GM18499 (cell line): Measurements from ENCODE around the gene TMEM245.
"Not testable (repeated sequence)": the region's sequence is repeated elsewhere in the genome, so short reads cannot be mapped to it uniquely, and the experiment has no call there.

ENCODE experiments used
- ATAC-seq: cut with Tn5 transposase; IDR thresholded peaks from one replicate; pipeline ENCODE4 v1.9.1; 2021; ENCODE audit warnings: moderate number of reproducible peaks; ENCODE audit not compliant: insufficient read depth, unreplicated experiment

The TMEM245 gene

DNA sequence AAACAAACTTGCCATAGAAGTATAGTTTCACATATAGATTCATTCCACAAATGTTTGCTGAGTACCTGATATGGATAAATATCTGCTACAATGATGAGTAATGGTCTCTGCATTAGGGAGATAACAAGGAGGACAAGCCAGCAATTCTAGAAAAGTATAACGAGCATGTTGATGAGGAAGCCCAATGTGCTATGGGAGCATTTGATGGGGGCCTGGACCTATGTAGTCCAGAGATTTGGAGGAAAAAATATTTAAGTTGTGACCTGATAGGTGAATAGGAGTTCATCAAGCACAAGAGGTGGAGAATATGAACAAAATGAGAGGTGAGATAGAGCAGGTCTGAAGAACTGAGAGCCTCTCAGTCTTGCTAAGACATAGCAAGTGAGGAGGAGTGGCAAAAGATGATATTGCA lies 14.4 kb upstream of the TMEM245 start:
- no peak for ATAC-seq

DNA sequence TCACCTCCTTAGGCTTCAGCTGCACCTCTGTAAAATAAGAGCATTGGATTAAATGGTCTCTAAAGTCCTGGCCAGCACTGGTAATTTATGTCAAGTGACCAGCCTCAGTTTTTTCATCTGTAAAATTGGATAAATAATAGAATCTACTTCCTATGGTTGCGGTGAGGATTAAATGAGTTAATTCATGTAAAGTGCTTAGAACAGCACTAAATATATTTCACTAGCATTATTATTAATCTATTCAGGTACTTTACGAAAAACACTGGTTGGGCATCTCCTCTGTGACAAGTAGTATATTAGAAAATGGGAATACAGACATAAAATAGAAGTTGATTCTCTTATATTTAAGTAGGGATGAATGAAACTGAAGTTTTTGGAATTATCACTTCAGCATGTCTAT lies 13.8 kb upstream of the TMEM245 start:
- no peak for ATAC-seq

DNA sequence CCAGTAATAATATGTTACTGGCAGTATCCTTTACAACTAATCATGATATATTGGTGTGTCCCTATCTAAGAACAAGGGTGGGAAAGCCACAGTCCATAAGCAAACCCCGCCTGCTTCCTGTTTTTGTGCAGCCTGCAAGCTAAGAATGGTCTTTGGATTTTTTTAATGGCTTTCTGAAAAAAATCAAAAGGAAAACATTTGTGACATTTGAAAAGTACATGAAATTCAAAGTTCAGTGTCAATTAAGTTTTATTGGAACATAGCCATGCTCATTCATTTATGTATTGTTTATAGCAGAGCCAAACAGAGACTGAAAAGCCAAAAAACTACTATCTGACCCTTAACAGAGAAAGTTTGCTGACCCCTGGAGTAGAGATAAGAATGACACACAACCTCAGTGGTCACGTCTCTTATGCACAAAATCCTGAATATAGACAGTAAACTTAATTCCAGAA lies 12.8 kb upstream of the TMEM245 start:
- no peak for ATAC-seq

DNA sequence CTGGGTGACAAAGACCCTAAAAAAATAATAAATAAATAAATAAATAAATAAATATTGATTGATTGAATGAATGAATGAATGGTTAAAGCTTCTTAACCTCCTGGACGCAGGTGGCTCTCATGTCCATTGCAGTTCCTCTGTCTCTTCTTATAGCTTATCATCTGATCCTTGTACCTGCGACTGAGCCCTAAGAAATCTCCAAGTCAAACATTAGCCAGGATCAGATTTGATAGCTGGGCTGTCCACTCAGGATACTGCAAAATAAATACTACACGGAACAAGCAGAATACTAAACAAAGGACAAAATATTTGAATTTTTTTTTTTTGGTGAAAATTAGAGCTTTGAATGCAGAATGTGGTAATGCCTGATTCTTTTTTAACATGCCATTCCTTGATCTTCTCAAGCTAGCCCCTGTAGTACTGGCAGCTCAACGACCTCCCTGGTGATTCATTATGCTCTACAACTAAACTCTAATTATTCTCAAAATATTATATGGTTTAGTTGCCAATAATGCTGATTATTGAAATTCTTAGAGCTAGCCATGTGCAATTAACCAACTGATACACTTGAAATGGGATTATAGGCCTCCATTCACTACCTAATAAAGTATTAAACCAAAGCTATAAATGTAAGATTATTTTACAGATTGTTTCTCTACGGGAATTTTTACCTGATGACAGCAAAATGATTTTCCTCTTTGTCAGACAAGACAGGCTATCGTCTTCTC lies 9.9 kb upstream of the TMEM245 start:
- no peak for ATAC-seq

DNA sequence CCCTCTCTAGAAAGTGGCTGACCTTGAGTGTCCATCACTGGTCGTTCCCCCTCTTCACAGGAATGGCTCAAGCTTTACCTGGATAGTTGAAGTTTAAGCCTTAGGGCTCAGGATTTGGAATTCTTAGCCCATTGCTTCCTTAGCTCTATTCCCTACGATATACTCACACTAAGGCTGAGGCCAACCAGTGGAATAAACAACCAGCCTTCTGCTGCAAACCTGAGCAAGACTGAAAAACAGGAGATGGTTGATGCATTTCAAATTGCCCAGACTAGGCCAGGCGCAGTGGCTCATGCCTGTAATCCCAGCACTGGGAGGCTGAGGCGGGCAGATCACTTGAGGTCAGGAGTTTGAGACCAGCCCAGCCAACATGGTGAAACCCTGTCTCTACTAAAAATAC lies 6.9 kb upstream of the TMEM245 start:
- ATAC-seq: not testable (repeated sequence)

DNA sequence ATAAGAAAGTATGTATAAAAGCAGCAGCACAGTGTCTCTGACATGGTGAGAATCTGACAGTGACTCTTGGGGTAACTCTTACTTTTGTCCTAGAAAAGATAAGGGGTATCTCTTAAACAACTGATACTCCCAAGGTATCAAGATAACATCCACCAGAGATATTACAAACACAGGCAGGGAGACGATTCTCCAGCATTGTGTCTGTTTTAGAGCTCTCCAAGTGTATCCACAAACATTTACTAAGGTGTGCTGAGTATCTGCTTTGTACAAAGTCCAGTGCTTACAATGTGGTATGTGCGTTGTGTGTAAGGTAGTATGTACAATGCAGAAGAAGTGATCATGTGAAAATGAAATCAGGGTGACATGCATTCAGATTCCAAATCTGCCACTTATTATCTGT lies 4.4 kb upstream of the TMEM245 start:
- ATAC-seq: no peak

DNA sequence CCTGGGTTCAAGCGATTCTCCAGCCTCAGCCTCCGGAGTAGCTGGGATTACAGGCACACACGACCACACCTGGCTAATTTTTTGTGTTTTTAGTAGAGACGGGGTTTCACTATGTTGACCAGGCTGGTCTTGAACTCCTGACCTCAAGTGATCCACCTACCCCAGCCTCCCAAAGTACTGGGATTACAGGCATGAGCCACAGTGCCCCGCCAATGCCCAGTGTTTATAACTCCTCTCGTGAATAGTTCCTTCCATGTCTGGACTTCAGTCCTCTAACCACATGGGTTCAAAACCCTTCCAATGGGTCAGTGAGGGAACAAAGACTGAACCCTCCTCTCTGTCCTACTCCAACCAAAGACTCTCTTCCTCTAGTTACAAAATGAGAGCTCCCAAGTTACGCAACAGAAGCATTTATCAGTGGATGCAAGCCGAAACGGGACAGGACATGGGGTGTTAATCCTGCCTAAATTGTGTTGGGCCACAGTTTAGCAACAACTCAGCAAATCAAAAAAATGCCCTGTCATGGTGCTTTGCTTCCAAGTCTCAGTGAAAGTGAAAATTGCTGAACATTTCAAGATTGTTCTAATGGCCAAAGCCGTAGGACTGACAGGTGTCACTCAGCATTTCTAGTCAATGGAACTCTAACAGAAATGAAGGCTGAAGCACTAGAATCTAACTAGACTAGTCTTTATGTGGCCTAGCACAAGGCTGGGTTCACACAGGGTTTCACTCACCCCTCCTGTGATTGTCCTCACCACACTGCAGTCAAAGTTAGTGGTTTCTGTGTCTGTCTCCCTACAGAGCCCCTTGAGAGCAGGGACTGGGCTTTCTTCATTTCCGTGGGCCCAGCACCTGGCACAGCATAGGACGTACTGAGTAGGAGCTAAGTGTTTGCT lies 3.2 kb upstream of the TMEM245 start:
- no peak for ATAC-seq

DNA sequence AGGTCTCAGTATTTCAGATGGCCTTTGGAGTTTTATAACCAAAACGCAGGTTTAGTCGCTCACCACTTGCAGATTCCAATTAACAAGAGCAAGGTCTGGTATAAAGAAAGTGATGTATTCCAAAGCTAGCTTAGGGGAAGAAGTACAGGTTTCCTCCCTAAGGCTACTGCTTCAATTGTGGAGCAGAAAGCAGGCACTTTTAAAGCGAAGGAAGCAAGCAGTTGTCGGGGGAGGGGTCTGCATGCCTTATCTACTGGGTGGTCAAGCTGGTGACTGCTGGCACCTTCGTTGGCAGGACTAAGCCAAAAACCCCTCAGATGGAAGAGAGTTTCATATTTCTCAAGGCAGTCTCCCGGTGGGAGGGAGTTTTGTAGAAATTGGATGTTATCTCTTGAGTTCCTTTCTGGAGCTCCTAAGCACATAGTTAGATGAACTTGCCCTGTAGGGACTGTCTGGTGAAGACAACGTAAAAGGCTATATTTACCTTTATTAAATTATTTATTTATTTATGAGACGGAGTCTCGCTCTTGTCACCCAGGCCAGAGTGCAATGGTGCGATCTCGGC lies 1.6 kb upstream of the TMEM245 start:
- no peak for ATAC-seq

DNA sequence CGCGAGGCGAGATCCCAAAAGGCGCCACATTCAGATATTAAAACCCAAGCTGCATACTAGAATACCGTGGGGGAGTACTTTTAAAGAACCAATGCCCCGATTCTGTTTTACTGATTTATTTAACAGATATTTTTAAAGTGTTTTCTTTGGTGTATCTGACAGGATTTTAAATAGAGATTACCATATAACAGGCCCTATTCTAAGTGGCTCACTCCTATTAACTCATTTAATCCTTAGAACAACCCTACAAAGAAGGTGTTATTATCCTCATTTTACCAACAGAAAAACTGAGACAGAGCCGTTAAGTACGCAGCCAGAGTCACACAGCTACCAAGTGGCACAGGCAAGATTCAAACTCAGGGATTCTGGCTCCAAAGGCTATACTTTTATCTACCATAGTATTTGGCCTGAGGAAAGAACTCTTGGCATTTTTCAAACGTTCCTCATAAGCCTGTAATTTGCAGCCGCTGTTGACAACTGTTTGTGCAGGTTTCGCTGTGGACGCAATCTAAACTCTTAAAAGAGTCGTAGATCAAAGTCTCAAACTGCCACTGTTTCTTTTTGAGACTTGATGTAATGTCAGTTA lies 550 bp upstream of the TMEM245 start:
- ATAC-seq: no peak

DNA sequence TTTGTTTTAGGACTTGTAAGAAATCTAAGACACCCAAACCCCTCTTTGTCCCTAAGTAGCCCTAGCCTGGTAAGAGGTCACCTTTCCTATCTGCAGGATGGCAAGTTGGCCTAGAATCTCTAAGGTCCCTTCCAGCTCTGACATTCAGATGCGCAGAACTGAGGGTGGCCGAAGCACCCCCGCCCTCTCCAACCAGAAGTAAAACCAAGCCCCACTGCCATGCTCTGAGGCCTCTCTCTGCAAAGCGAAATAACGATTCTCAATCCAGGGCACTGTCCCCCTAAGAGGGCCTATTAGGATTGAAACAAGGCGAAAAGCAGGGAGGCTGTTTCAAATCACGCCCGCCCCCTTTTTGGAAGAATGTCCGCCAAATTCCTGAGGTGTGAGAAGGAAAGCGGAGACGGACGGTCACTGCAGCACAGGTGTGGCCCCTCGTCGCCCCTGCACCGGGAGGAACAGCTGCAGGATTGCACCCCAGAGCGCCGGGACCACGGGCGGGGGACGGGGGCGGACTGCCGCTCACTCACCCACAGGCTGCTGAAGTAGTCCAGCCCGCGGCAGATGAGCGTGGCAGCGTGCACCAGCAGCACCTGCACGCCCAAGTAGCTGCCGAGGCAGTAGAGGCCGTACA lies 824 bp downstream of the TMEM245 start:
- peak; percentile 2 for ATAC-seq

DNA sequence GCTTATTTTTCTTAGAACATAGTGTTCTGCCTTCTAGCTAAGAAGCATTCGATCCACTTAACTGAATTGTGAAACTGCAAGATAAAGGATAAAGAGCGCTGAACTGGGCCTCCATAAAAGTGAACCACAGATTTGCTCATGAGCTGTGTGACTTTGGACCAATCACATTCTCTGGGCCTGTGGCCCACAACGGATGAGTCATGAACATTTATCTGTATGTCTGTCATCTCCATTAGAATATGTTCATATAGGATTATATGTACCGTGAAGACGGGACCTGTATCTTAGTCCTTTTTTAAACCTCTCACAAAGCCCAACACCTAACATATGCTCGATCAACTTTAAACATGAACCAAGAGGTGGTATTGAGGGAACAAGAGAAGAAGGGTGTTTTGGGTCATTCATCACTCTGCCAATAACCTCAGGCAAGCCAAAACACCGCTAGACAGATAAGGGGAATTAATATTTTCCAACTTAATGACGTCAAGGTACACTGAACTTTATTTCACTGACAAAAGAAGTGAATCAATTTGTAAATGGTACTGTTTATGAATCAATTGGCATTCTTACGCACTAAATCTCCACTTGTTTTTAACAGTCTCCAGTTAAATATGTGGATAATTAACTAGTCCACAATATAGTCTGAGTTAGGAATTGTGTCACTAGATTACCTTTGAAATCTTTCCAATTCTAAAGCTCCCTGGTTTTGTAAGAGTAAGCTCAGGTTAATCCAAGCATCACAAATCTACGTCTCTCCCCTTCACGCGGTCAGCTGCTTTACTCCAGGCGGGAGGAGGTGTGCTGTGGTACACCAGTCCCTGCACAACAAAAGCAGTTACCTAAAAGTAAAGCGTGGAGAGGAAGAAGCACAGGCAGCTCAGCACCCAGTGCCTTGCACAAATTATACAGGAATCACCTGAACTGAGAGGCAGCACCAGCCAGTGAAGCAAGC lies 1.6 kb downstream of the TMEM245 start:
- ATAC-seq: no peak

DNA sequence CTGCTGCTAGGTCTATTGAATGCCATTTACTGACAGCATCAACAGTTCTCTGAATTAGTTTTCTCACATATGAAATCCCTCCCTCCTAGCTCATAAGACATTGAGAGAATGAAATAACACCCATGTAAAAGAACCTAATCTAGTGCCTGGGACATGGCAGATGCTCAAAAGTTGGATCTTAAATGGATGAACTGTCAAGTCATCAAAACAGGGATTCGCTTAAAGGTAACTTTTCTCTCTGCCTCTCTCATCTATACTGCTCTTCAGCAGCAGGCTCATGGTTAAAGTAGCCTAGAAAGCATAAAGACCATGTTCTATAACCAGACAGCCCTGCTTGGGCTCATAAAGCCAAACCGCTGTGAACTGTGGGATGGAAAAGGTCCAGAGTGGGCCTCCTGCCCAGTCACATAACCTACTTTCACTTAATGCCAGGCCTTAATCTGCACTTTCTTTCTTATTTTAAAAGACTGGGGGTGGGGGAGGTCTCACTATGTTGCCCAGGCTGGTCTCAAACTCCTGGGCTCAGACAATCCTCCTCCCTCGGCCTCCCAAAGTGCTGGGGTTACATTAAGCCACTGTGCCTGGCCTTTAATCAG lies 3.7 kb downstream of the TMEM245 start:
- ATAC-seq: no peak

DNA sequence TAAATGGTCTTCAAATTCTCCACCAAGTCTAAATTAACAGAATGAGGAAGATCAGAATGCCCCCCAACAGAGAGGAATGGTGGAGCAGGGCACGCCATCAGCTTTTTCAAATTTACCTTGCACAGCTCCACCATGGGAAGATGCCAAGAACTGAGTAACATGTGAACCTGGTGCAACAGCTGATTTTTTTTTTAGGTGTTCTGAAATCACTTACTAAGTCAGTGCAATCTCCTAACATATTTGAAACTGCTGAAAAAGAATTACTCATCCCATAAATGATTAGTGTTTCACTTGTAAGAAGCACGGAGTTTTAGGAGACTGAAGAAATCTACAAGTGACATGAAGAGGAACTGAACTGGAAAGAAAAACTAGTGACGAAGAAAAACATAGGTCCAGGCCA lies 5.1 kb downstream of the TMEM245 start:
- ATAC-seq: no peak

DNA sequence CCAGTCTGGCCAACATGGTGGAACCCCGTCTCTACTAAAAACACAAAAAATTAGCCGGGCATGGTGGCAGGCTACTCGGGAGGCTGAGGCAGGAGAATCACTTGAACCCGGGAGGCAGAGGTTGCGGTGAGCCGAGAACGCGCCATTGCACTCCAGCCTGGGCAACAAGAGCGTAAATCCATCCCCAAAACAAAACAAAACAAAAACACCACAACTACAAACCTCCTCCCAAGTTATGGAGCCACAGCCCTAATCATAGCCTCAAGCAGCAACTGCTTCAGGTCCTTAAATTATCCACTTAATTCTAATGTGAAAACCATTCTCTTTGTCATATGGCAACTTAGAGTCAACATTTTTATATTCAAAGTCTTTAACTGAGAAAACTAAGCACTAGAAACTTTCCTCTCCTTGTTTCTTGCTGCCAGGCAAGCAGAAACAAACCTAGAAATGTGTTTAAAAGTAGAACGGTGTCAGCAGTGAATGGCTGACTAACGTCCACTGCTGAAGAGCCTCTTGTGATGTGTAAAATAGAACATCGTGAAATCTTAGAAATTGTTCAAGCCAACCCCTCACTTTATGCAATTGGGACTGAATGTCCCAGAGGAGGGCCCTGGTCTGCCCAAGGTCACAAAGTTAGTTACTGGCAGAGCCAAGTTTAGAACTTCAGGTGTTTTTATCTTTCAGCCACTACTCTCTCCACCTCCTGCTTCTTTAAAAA lies 5.7 kb downstream of the TMEM245 start:
- ATAC-seq: no peak

DNA sequence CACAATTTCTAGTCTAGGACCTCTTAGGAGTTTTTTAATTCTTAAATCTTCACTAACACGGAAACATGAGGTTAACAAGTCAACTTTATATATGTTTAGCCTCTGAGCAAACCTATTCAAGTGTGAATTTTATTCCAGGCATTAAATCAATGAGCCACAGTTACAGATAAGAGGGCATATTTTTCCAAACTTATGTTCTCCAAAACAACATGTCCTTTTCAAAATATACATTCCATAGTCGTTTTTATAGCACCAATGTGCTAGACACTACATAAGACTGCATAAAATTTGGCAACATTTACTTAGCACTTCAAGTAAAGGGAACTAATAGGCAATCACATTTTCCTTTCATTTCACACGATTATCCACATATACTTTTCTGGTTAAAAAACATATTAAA lies 6.5 kb downstream of the TMEM245 start:
- no peak for ATAC-seq

DNA sequence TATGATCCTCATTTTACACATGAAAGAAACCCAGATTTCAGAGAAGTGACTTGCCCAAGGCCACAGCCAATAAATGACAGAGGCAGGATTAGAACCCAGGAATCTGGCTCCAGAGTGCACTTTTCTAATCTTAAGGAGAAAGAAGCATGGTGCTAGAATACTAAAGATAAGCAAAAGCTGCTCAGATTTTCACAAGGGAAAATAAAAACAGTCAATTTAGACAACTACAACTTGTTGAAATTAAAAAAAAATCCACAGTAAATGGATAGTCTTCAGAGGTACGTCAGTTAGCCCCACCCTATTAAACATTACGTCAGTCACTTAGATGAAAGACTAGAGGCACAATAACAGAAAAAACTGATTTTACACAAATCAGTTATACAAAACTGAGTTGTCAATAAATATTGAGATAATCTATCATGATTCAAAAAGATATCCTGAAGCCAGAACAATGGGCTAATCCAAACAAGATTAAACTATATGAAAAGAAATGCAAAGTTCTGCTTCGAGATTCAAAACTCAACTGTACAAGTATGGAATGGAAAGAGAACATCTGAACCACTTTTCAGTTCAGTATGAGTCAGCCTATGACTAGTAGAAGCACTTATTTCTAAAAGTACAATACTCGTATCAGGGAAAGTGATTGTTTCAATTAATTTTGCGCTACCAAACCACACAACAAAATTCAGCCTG lies 9.3 kb downstream of the TMEM245 start:
- ATAC-seq: peak; percentile 61

DNA sequence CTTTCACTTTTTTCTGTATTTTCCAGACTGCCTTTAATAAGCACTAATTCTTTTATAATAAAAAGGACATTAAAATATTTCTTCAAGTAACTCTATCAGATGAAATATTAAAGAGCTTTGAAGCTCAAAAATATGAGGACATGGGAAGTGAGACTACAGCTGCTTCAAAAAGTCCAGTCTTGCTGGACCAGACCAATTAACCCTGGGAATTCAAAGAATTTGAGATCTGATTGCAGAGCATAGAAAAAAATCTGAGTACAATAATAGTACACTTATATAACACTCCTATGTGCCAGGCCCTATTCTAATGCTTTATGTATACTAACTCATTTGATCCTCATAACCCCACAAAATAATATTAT lies 9.8 kb downstream of the TMEM245 start:
- ATAC-seq: no peak

DNA sequence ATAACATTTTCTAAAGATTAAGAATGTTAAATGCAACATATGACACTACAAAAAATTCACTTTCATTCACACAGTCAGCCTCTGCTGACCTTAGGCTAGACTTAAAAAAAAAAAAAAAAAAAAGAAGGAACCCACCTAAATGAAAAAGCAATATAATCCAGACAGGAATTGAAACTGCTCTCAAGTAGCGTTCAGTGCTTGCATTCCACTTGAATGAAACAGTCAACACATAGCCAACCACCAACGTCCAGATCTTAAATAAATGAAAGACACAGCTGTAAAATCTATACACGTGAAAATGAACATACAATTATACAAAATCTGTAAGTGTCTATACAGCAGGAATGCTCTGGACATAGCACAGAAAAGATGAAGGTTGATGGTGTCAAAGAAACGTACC lies 11.4 kb downstream of the TMEM245 start:
- ATAC-seq: no peak
